SU-DHL-6 (cell line): ENCODE data around the gene CRTC3.

ENCODE experiments used
- H2AFZ ChIP-seq: fragments of 200-600 bp; sonication (generic); 2 replicates; pipeline ENCODE4 v1.6.1; 2014; ENCODE audit warnings: low read depth, mild to moderate bottlenecking, moderate library complexity, mixed read lengths, antibody characterized with exemption, low read length; ENCODE audit not compliant: severe bottlenecking
- H3F3A ChIP-seq: fragments of 200-600 bp; shearing (Covaris generic); 2 replicates; pipeline ENCODE4 v1.6.0; 2016; ENCODE audit warnings: antibody characterized with exemption, mild to moderate bottlenecking; ENCODE audit not compliant: insufficient read depth
- H3K27ac ChIP-seq: fragments of 200-600 bp; sonication (generic); 2 replicates; pipeline ENCODE4 v1.5.1; 2016; ENCODE audit warnings: low read depth, mild to moderate bottlenecking, low read length, moderate library complexity, mixed read lengths
- H3K27me3 ChIP-seq: fragments of 200-600 bp; sonication (generic), shearing (Covaris generic); 2 replicates; pipeline ENCODE4 v1.6.0; 2014; ENCODE audit warnings: mild to moderate bottlenecking, low read length
- H3K36me3 ChIP-seq: fragments of 200-600 bp; sonication (generic); 2 replicates; pipeline ENCODE4 v1.6.1; 2014; ENCODE audit warnings: mild to moderate bottlenecking, low read length, mixed read lengths
- H3K4me2 ChIP-seq: fragments of 300-600, 200-600 bp; shearing (Covaris generic), sonication (generic); 2 replicates; pipeline ENCODE4 v1.6.0; 2014; ENCODE audit warnings: low read length, low read depth, mild to moderate bottlenecking; ENCODE audit not compliant: poor library complexity, severe bottlenecking
- H3K4me3 ChIP-seq: fragments of 200-600 bp; sonication (generic); 2 replicates; pipeline ENCODE4 v1.5.1; 2014; ENCODE audit warnings: antibody characterized with exemption, low read length, mild to moderate bottlenecking, mixed read lengths; ENCODE audit not compliant: insufficient read depth, poor library complexity, severe bottlenecking
- H3K79me2 ChIP-seq: fragments of 200-600 bp; sonication (generic); 2 replicates; pipeline ENCODE4 v1.6.1; 2014; ENCODE audit warnings: mild to moderate bottlenecking, low read length, moderate library complexity; ENCODE audit not compliant: insufficient read depth
- H3K9ac ChIP-seq: fragments of 200-600 bp; sonication (generic); 2 replicates; pipeline ENCODE4 v1.7.0; 2014; ENCODE audit warnings: mild to moderate bottlenecking, low read length
- H3K9me2 ChIP-seq: fragments of 200-600 bp; sonication (generic); replicated peaks from 2 replicates; pipeline ENCODE4 v1.6.1; 2014; ENCODE audit warnings: low read length; ENCODE audit not compliant: insufficient read depth
- H3K9me3 ChIP-seq: fragments of 200-600 bp; sonication (generic); 2 replicates; pipeline ENCODE4 v1.6.1; 2014; ENCODE audit warnings: low read length, mixed read lengths; ENCODE audit not compliant: insufficient read depth
- H4K20me1 ChIP-seq: fragments of 200-600 bp; sonication (generic); 2 replicates; pipeline ENCODE4 v1.6.1; 2014; ENCODE audit warnings: low read depth, mild to moderate bottlenecking, antibody characterized with exemption, low read length, moderate library complexity, mixed read lengths
- EZH2phosphoT487 ChIP-seq: fragments of 200-600 bp; sonication (generic), shearing (Covaris generic); conservative IDR thresholded peaks from 2 replicates; pipeline ENCODE4 v1.6.1; 2018; ENCODE audit warnings: mild to moderate bottlenecking, antibody characterized with exemption, low read length, moderate library complexity, mixed read lengths
- TF ChIP-seq, protein P1 (sequence below): fragments of 200-600 bp; sonication (generic); IDR thresholded peaks from one replicate; pipeline ENCODE4 v1.5.1; 2017; ENCODE audit warnings: antibody characterized with exemption, mild to moderate bottlenecking, low read length, moderate library complexity; ENCODE audit not compliant: insufficient read depth, poor library complexity, severe bottlenecking

The CRTC3 gene

DNA sequence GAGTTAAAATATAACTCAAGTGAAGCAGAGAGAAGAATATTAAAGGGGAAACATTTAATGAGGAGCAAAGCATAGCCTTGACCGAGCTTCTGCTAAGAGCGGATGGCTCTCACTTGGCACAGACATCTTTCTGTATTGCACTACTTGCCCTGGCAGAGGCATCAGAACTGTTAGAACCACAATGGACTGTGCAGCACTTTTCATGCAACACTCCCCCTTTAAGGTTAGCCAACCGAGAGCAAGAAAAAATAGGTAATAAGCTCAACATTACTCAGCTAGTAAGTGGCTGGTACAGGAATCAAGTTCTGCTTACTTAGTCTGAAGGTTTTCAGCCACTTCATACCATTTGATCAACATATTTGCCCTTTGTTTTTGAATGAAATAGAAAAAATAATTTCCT lies 33.7 kb downstream of the CRTC3 start:
- no peaks in the 10 kb centered on the region for H3K79me2 ChIP-seq
- H3K27me3 ChIP-seq: no peaks in the 10 kb centered on the region
- H4K20me1 ChIP-seq: peaks cover 4% of the 10 kb centered on the region; the same call in 1 of the 2 replicates
- H3K9me3 ChIP-seq: no peaks in the 10 kb centered on the region
- no peaks in the 10 kb centered on the region for H3K9me2 ChIP-seq
- H2AFZ ChIP-seq: no peak overlapping the region
- no peak overlapping the region for H3K4me3 ChIP-seq
- H3F3A ChIP-seq: no peaks in the 10 kb centered on the region
- no peaks in the 10 kb centered on the region for H3K36me3 ChIP-seq
- H3K27ac ChIP-seq: no peak overlapping the region
- H3K9ac ChIP-seq: no peak overlapping the region
- no peak overlapping the region for H3K4me2 ChIP-seq
- TF ChIP-seq EZH2phosphoT487: no peak
- TF ChIP-seq, protein P1, sequence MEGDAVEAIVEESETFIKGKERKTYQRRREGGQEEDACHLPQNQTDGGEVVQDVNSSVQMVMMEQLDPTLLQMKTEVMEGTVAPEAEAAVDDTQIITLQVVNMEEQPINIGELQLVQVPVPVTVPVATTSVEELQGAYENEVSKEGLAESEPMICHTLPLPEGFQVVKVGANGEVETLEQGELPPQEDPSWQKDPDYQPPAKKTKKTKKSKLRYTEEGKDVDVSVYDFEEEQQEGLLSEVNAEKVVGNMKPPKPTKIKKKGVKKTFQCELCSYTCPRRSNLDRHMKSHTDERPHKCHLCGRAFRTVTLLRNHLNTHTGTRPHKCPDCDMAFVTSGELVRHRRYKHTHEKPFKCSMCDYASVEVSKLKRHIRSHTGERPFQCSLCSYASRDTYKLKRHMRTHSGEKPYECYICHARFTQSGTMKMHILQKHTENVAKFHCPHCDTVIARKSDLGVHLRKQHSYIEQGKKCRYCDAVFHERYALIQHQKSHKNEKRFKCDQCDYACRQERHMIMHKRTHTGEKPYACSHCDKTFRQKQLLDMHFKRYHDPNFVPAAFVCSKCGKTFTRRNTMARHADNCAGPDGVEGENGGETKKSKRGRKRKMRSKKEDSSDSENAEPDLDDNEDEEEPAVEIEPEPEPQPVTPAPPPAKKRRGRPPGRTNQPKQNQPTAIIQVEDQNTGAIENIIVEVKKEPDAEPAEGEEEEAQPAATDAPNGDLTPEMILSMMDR: no peak

DNA sequence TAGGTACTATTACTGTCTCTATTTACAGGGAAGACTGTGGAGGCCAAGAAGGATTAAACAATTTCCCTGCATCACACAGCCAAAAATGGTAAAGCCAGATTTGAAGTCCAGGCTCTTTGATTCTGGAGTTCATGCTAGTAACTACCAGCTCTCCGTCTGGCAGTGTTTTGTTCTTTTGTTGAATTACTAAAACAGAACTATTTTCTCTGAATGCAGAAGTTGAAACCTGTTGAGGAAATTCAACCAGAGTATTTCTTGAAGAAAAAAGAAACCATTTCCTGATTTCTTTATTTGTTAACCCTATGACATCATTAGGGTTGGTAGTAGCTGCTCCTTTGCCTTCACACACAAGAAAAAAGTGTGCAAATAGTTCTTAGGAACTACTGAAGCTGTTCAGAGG lies 34.3 kb downstream of the CRTC3 start:
- no peak overlapping the region for H3K4me2 ChIP-seq
- H3K9me3 ChIP-seq: no peaks in the 10 kb centered on the region
- H3K4me3 ChIP-seq: no peak overlapping the region
- TF ChIP-seq EZH2phosphoT487: 0 out of 2 replicates have a peak, but pooled peaks have one; percentile 15
- TF ChIP-seq, protein P1: no peak
- H3K9ac ChIP-seq: no peak overlapping the region
- H4K20me1 ChIP-seq: peaks cover 4% of the 10 kb centered on the region; the same call in 1 of the 2 replicates
- no peaks in the 10 kb centered on the region for H3F3A ChIP-seq
- H3K27me3 ChIP-seq: no peaks in the 10 kb centered on the region
- no peaks in the 10 kb centered on the region for H3K9me2 ChIP-seq
- H3K79me2 ChIP-seq: no peaks in the 10 kb centered on the region
- H2AFZ ChIP-seq: no peak overlapping the region
- H3K36me3 ChIP-seq: no peaks in the 10 kb centered on the region
- H3K27ac ChIP-seq: no peak overlapping the region

DNA sequence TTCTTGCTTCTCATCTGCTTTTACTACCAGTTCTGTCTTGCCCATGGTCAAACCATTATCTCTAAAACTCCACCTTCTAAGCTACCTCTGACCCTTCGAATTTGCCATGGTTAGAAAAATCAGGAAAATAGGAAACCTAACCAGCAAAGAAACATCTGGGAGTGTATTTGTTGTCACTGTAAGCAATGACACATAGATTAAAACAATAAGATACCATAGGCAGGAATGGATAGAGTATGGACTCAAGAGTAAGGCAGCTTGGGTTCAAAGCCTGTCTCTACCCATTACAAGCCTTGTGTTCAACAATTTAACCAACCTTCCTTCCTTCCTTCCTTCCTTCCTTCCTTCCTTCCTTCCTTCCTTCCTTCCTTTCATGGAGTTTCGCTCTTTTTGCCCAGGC lies 34.9 kb downstream of the CRTC3 start:
- no peak overlapping the region for H3K4me3 ChIP-seq
- no peak overlapping the region for H3K9ac ChIP-seq

More for the DNA sequence above, 34.9 kb downstream of the CRTC3 start:
- TF ChIP-seq, protein P1: no peak
- TF ChIP-seq EZH2phosphoT487: no peak
- Histone ChIP-seq H3K9me3 (no peaks in the 10 kb centered on the region), H3K27ac (no peak overlapping the region), H2AFZ (no peak overlapping the region), H3K79me2 (no peaks in the 10 kb centered on the region), H3K4me2 (no peak overlapping the region), H3K36me3 (no peaks in the 10 kb centered on the region), H4K20me1 (peaks cover 4% of the 10 kb centered on the region; the same call in 1 of the 2 replicates), H3F3A (no peaks in the 10 kb centered on the region), H3K27me3 (no peaks in the 10 kb centered on the region), H3K9me2 (no peaks in the 10 kb centered on the region)
